Gastrocnemius medialis (tissue), 4 donors: Measurements from ENCODE around the gene CACNB4.

Experiments
- CTCF ChIP-seq, 5 experiments: fragments of 450-650 bp in 3 of 5; fragments of 200-600 bp in 2 of 5; sonication (generic) in 2 of 5; IDR thresholded peaks in 4 of 5; conservative IDR thresholded peaks in 1 of 5; 1 replicate in 4 of 5; 2 replicates in 1 of 5; pipeline ENCODE4 v1.5.1; 2016 to 2019; ENCODE audit warnings: antibody characterized with exemption in 5 of 5, mild to moderate bottlenecking in 3 of 5, moderate library complexity in 3 of 5
- POLR2A ChIP-seq, 2 donors: fragments of 450-650 bp; IDR thresholded peaks; one replicate each; pipeline ENCODE4 v1.6.1; 2017; ENCODE audit warnings: antibody characterized with exemption in 2 of 2, mild to moderate bottlenecking in 2 of 2, moderate library complexity in 2 of 2

GRCh38 chr2:151861174-151861573, 237.7 kb downstream of the CACNB4 start:
- no peak for TF ChIP-seq POLR2A (IDR thresholded peaks at IDR 0.05)
- no peak for TF ChIP-seq CTCF (IDR thresholded peaks at IDR 0.05 in 4 of 5, conservative IDR thresholded peaks at IDR 0.05 in 1 of 5)
